ENCODE results near the gene IL31RA.

IL31RA gene

GRCh38 chr5:55924744-55925143, 73.6 kb downstream of the IL31RA start:
- H3K27ac ChIP-seq (ENCODE audit: low read depth, low read length, severe bottlenecking), result no peak overlapping the region
- H3K4me3 ChIP-seq (ENCODE audit: extremely low read depth, insufficient read depth, low read length, poor library complexity, severe bottlenecking), result no peak overlapping the region
- H3K9me3 ChIP-seq (ENCODE audit: control insufficient read depth, low read length), result no peaks in the 10 kb centered on the region
- WGBS, 2 experiments (ENCODE audit: insufficient coverage in 2 of 2), result 94 to 96% methylated on average over 9 to 10 of the region's 11 CpGs
- peaks cover 6% of the 10 kb centered on the region for H3K4me1 ChIP-seq (ENCODE audit: control insufficient read depth, insufficient read depth, low read length, poor library complexity, severe bottlenecking)
- H3K36me3 ChIP-seq (ENCODE audit: control insufficient read depth, insufficient read depth, low read length), result no peaks in the 10 kb centered on the region

GRCh38 chr5:55925181-55925580, 74.0 kb downstream of the IL31RA start:
- 93 to 100% methylated on average over 3 of the region's 3 CpGs for WGBS, 2 experiments (ENCODE audit: insufficient coverage in 2 of 2)
- no peaks in the 10 kb centered on the region for H3K36me3 ChIP-seq (ENCODE audit: control insufficient read depth, insufficient read depth, low read length)
- no peak overlapping the region for H3K27ac ChIP-seq (ENCODE audit: low read depth, low read length, severe bottlenecking)
- no peaks in the 10 kb centered on the region for H3K9me3 ChIP-seq (ENCODE audit: control insufficient read depth, low read length)
- no peak overlapping the region for H3K4me3 ChIP-seq (ENCODE audit: extremely low read depth, insufficient read depth, low read length, poor library complexity, severe bottlenecking)
- H3K4me1 ChIP-seq (ENCODE audit: control insufficient read depth, insufficient read depth, low read length, poor library complexity, severe bottlenecking), result peaks cover 6% of the 10 kb centered on the region

DNA sequence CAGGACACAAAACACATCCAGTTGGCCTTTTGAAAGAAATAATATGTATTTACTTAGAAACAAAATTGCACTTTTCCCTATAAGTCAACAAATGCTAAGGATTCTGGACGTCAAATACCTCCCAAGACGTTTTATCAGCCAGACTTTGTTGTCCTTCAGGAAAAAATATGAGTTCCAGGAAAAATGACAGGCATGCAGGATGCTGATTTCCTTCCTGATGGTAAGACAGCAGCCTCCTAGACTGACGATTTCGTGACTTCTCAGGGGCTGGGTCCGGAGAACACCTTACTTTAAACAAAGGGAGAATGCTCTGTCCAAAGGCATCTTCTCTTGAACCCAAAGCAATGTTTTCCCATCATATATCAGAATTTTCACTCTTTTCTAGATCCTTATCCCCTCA, 74.6 kb downstream of the IL31RA start:
- 85 to 88% methylated on average over 4 of the region's 5 CpGs for WGBS, 2 experiments (ENCODE audit: insufficient coverage in 2 of 2)
- Histone ChIP-seq H3K4me3 (ENCODE audit: extremely low read depth, insufficient read depth, low read length, poor library complexity, severe bottlenecking) (no peak overlapping the region), H3K27ac (ENCODE audit: low read depth, low read length, severe bottlenecking) (no peak overlapping the region), H3K4me1 (ENCODE audit: control insufficient read depth, insufficient read depth, low read length, poor library complexity, severe bottlenecking) (peaks cover 6% of the 10 kb centered on the region), H3K9me3 (ENCODE audit: control insufficient read depth, low read length) (no peaks in the 10 kb centered on the region), H3K36me3 (ENCODE audit: control insufficient read depth, insufficient read depth, low read length) (no peaks in the 10 kb centered on the region)

DNA sequence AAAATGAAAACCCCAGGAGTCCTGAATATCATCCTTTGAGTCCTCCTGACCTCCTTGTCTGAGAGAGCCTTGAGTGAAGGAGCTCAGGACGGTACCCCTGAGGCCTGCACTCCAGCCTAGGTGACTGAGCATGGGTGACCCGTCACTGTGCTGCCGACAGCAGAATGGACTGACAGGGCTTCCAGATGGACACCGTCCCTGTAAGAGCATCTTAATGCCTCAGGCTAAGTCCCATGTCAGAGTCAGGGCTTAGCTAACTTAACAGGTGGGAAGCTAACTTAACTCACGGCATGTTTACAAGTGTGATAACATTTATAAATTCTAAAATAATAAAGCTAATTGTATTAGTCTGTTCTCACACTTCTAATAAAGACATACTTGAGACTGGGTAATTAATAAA, 75.3 kb downstream of the IL31RA start:
- Histone ChIP-seq H3K9me3 (ENCODE audit: control insufficient read depth, low read length) (no peaks in the 10 kb centered on the region), H3K36me3 (ENCODE audit: control insufficient read depth, insufficient read depth, low read length) (no peaks in the 10 kb centered on the region), H3K4me1 (ENCODE audit: control insufficient read depth, insufficient read depth, low read length, poor library complexity, severe bottlenecking) (peaks cover 6% of the 10 kb centered on the region), H3K4me3 (ENCODE audit: extremely low read depth, insufficient read depth, low read length, poor library complexity, severe bottlenecking) (no peak overlapping the region), H3K27ac (ENCODE audit: low read depth, low read length, severe bottlenecking) (no peak overlapping the region)
- WGBS, 2 experiments (ENCODE audit: insufficient coverage in 2 of 2), result 92 to 97% methylated on average over 4 of the region's 5 CpGs

DNA sequence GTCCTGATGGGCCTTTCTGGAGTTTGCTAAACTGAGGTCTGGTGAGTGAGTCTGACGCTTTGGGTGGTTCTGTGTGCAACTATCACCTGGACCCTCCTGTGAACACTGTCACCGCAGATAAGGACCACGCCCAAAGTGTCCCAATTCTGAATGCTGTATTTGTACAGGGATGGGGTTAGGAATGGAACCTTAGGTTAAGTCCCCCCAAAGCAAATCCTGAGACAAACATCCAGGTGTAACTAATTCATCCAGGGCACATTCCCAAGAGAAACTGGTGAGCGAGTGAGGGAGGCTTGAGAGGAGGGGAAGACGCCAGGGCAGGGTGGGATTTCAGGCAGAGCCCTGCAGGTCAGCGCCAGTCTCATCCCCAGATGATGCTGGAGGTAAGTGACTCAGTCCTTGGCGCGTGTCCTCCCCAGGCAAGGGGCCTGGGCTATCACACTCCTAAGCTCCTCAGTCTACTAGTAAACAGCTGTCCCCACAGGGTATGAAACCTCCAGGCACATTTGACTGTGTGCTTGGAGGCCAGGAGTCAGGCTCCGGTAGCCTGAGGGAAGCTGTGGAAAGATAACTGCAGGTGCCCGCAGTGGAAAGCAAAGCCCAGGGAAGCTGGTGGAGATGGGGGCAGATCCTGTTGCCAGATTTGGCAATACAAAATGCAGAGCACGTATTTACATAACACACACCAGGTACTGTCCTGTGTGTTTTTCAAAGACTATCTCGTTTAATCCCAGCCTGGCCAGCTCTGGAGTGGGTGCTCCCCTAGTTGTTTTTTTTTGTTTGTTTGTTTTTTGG, 76.9 kb downstream of the IL31RA start:
- Histone ChIP-seq H3K36me3 (ENCODE audit: control insufficient read depth, insufficient read depth, low read length) (no peaks in the 10 kb centered on the region), H3K27ac (ENCODE audit: low read depth, low read length, severe bottlenecking) (no peak overlapping the region), H3K4me1 (ENCODE audit: control insufficient read depth, insufficient read depth, low read length, poor library complexity, severe bottlenecking) (peaks cover 6% of the 10 kb centered on the region), H3K9me3 (ENCODE audit: control insufficient read depth, low read length) (no peaks in the 10 kb centered on the region), H3K4me3 (ENCODE audit: extremely low read depth, insufficient read depth, low read length, poor library complexity, severe bottlenecking) (no peak overlapping the region)
- 88 to 96% methylated on average over 4 to 9 of the region's 12 CpGs for WGBS, 2 experiments (ENCODE audit: insufficient coverage in 2 of 2)

GRCh38 chr5:55929020-55929799, 78.1 kb downstream of the IL31RA start:
- H3K27ac ChIP-seq (ENCODE audit: low read depth, low read length, severe bottlenecking), result no peak overlapping the region
- H3K4me1 ChIP-seq (ENCODE audit: control insufficient read depth, insufficient read depth, low read length, poor library complexity, severe bottlenecking), result no peaks in the 10 kb centered on the region
- H3K9me3 ChIP-seq (ENCODE audit: control insufficient read depth, low read length), result no peaks in the 10 kb centered on the region
- WGBS, 2 experiments (ENCODE audit: insufficient coverage in 2 of 2), result 90 to 95% methylated on average over 5 to 7 of the region's 12 CpGs
- H3K36me3 ChIP-seq (ENCODE audit: control insufficient read depth, insufficient read depth, low read length), result no peaks in the 10 kb centered on the region
- H3K4me3 ChIP-seq (ENCODE audit: extremely low read depth, insufficient read depth, low read length, poor library complexity, severe bottlenecking), result no peak overlapping the region

GRCh38 chr5:55932700-55933099, 81.5 kb downstream of the IL31RA start:
- no peaks in the 10 kb centered on the region for H3K9me3 ChIP-seq (ENCODE audit: control insufficient read depth, low read length)
- no peak overlapping the region for H3K4me3 ChIP-seq (ENCODE audit: extremely low read depth, insufficient read depth, low read length, poor library complexity, severe bottlenecking)
- peaks cover 13% of the 10 kb centered on the region for H3K36me3 ChIP-seq (ENCODE audit: control insufficient read depth, insufficient read depth, low read length)
- WGBS, 2 experiments (ENCODE audit: insufficient coverage in 2 of 2), result 88 to 90% methylated on average over 3 to 4 of the region's 4 CpGs
- no peak overlapping the region for H3K27ac ChIP-seq (ENCODE audit: low read depth, low read length, severe bottlenecking)
- no peaks in the 10 kb centered on the region for H3K4me1 ChIP-seq (ENCODE audit: control insufficient read depth, insufficient read depth, low read length, poor library complexity, severe bottlenecking)

- H3K4me3 ChIP-seq (ENCODE audit: extremely low read depth, insufficient read depth, low read length, poor library complexity, severe bottlenecking), result no peak overlapping the region
- WGBS, 2 experiments (ENCODE audit: insufficient coverage in 2 of 2), result 94 to 97% methylated on average over 9 to 14 of the region's 14 CpGs
- H3K27ac ChIP-seq (ENCODE audit: low read depth, low read length, severe bottlenecking), result no peak overlapping the region
Observed at GRCh38 chr5:55933377-55934114, 82.4 kb downstream of the IL31RA start.

GRCh38 chr5:55934115-55934613, 83.0 kb downstream of the IL31RA start:
- WGBS, 2 experiments (ENCODE audit: insufficient coverage in 2 of 2), result 89 to 91% methylated on average over 7 to 8 of the region's 9 CpGs

More at GRCh38 chr5:55933377-55934114, 82.4 kb downstream of the IL31RA start:
- no peaks in the 10 kb centered on the region for H3K9me3 ChIP-seq (ENCODE audit: control insufficient read depth, low read length)
- H3K36me3 ChIP-seq (ENCODE audit: control insufficient read depth, insufficient read depth, low read length), result peaks cover 18% of the 10 kb centered on the region
- no peaks in the 10 kb centered on the region for H3K4me1 ChIP-seq (ENCODE audit: control insufficient read depth, insufficient read depth, low read length, poor library complexity, severe bottlenecking)

GRCh38 chr5:55934720-55935119, 83.6 kb downstream of the IL31RA start:
- Histone ChIP-seq H3K4me3 (ENCODE audit: extremely low read depth, insufficient read depth, low read length, poor library complexity, severe bottlenecking) (no peak overlapping the region), H3K36me3 (ENCODE audit: control insufficient read depth, insufficient read depth, low read length) (peaks cover 26% of the 10 kb centered on the region), H3K27ac (ENCODE audit: low read depth, low read length, severe bottlenecking) (no peak overlapping the region), H3K4me1 (ENCODE audit: control insufficient read depth, insufficient read depth, low read length, poor library complexity, severe bottlenecking) (no peaks in the 10 kb centered on the region), H3K9me3 (ENCODE audit: control insufficient read depth, low read length) (no peaks in the 10 kb centered on the region)
- 100% methylated on average over 2 of the region's 2 CpGs; no CpG with 5 or more reads in 1 of the 2 experiments for WGBS, 2 experiments (ENCODE audit: insufficient coverage in 2 of 2)

More at GRCh38 chr5:55934115-55934613, 83.0 kb downstream of the IL31RA start:
- Histone ChIP-seq H3K27ac (ENCODE audit: low read depth, low read length, severe bottlenecking) (no peak overlapping the region), H3K9me3 (ENCODE audit: control insufficient read depth, low read length) (no peaks in the 10 kb centered on the region), H3K4me1 (ENCODE audit: control insufficient read depth, insufficient read depth, low read length, poor library complexity, severe bottlenecking) (no peaks in the 10 kb centered on the region), H3K4me3 (ENCODE audit: extremely low read depth, insufficient read depth, low read length, poor library complexity, severe bottlenecking) (no peak overlapping the region), H3K36me3 (ENCODE audit: control insufficient read depth, insufficient read depth, low read length) (peaks cover 22% of the 10 kb centered on the region)
